GM19452 (cell line): ENCODE data around the gene ARHGAP18.

Experiments
- ATAC-seq: cut with Tn5 transposase; IDR thresholded peaks from one replicate; pipeline ENCODE4 v1.9.1; 2021; ENCODE audit not compliant: unreplicated experiment

ARHGAP18 gene

DNA sequence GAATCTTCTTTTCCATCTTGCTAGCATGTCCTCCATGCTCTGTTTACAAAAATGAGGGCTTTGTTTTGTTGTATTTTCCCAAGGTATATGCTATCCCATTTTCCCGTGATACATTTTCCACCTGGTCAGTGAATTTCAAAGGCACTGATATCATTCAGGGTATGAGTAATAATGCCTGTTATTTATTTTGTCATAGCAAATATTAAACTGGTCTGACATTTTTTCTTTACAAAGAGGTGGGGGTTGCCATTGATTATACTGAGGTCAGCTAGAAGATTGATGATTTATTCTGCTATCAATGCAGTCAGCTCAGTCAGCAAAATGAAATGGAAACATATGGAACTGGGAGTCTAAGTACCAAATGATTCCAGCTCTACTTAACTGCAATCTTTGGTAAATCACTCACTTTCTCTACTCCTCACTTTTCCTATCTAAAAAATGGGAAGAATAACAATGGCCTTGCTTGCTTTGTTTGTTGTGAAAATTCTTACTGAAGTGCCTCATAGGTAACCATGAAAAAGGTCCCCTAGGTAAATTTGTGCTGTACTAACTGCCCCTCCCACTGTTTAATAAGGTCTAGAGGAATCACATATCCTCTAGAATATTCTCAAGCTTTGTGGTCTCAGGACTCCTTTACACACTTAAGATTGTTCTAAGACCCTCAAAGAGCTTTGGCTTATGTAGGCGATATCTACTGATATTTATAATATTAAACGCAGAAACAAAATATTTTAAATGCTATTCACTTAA is 64.0 kb downstream of the ARHGAP18 start:
- no peak for ATAC-seq

DNA sequence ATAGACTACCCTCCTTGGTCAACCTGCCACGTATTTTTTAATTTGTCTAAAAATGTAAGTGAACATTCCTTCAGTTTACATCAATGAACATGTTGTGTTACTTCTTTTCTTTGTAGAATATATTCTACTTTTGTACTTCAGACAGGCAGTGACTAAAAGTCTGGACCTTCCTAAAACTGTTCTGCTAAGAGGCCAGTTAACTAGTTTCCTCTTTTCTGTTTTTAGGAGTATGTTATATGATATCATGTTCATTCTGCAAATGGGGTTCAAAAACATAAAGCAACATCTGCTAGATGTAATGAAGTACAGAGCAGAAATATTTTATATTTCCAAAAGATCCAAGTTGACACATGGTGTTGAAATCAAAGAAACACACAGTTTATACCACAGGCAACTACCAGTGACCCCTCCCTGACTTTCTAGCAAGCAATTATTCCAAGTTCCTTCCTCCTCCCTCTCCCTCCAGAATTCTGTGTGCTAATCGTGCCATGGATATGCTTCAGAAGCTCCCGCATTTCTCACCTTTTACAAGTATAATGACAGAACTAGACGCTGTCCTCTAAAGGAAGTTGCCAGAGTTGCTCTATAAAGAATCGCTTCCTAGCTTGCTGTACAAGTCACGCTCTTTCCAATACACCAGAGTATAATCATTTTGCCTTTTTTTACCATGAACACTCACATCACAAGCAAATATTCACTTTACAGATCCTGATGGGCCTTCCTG is 64.7 kb downstream of the ARHGAP18 start:
- ATAC-seq = no peak

DNA sequence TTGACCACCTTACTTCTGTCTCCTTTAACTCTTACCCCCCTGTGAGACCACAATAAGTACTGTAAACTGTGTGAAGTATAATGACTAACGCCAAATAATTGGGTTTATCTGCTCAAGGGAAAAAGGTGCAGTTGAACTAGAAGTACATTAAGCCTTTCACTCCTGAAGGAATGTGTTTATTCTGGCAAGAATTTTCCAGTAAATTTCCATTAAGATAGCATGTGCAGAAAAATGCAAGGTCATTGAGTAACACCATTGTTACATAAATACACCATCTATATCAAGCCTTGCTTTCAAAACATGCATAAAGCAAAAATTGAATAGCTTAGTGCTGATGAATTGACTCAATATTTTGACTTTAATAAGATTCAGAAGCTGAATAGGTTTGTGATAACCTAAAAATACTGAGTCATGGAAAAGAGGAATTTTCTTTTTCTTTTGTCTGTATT is 65.4 kb downstream of the ARHGAP18 start:
- ATAC-seq = no peak

DNA sequence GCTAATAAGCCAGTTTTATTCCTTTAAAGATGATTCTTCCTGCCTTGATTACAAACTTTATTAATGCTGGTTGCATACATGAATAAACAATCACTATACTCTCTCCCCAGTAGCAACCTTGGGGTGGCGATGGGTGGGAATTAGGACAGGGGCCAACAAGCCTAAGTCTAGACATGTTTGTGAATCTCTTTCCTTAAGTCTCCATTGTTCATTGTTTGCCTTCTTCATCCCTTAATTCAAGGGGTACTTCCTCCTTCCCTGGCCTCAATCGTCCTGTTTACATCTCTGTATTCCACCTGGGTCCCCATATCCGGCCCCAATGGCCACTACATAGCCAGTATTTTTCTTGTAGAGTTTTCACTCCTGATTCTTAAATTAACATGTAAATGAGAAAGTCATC is 66.0 kb downstream of the ARHGAP18 start:
- ATAC-seq = no peak

DNA sequence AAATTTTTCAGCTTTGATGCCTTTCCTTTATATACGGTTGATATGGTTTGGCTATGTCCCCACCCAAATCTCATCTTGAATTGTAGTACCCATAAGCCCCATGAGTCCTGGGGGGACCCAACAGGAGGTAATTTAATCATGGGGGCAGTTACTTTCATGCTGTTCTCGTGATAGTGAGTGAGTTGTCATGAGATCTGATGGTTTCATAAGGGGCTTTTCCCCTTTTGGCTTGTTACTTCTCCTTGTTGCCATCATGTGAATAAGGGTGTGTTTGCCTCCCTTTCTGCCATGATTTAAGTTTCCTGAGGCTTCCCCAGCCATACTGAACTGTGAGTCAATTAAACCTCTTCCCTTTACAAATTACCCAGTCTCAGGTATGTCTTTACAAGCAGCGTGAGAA is 66.8 kb downstream of the ARHGAP18 start:
- no peak for ATAC-seq

DNA sequence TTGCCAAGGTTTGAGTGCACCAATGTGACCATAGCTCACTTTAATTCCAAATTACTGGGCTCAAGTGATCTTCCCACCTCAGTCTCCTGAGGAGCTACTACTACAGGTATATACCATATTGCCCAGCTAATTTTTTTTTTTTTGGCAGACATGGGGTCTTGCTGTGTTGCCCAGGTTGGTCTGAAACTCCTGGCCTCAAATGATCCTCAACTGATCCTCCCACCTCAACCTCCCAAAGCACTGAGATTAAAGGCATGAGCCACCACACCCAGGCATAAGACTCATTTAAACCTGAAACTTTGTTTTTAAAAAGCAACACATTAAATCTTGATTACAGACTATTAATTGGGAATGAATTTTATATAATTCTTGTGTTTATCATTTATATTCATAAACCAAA is 67.7 kb downstream of the ARHGAP18 start:
- ATAC-seq = no peak

DNA sequence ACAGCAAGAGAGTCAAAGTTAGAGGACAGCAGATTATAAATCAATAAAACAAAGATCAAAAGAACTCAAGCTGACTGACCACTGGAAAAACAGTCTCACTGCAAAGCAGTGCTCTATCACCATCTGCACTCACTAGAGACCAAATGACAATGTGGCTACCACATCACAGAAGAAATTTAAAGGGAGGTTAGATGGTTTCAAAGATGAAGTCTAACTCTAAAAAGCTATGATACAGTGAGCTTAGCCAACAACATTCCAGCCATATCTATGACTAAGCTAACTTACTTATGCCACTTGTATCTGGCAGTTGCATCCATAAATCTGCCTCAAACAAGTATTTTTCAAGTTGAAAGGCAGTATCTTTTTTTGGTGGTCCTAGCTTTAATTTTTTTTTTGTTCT is 68.6 kb downstream of the ARHGAP18 start:
- ATAC-seq = no peak

DNA sequence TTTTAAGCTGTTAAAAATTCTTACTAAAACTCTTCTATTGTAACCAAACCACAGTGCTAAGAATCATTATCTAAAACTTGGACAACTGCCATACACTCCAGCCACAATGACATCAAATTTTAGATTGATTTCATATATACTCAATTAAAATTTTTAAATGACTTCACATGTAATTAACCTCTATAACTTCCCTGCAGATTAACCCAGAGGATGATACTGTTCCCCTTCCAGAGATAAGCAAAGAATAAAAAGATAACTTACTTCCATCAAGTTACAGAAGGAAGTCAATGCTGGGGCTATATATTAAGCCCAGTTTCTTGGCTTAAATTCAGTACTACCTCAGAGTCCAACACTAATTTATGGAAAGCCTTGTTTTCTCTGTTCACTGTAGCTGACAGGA is 71.3 kb downstream of the ARHGAP18 start:
- ATAC-seq = no peak

DNA sequence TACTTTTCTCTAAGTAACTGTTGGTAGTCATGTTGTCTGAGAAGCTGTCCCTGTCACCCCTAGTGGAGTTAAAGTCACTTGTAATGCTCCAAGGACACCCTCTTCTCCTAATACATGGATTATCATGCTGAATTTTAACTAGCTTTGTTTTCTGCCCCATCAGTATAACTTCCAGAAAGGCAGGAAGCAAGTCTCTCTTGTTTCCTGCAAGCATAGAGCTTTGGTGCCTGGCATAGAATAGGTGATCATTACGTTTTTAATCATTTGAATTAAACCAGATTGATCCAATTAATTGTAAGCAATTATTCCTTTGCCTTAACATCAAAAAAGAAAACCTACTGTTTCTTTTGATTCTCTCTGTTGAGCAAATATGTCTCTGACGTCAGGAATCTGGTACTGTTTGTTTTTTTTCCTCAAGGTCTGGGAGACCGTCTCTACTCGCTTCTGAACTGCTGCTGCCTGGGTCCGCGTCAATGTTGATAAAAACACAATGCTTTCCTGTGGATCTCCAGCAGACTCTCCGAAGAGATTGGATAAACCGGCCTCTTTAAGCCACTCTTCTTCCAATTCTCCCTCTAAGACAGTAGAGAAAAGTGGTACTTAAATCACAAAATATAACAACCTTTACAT is 71.8 kb downstream of the ARHGAP18 start:
- no peak for ATAC-seq

DNA sequence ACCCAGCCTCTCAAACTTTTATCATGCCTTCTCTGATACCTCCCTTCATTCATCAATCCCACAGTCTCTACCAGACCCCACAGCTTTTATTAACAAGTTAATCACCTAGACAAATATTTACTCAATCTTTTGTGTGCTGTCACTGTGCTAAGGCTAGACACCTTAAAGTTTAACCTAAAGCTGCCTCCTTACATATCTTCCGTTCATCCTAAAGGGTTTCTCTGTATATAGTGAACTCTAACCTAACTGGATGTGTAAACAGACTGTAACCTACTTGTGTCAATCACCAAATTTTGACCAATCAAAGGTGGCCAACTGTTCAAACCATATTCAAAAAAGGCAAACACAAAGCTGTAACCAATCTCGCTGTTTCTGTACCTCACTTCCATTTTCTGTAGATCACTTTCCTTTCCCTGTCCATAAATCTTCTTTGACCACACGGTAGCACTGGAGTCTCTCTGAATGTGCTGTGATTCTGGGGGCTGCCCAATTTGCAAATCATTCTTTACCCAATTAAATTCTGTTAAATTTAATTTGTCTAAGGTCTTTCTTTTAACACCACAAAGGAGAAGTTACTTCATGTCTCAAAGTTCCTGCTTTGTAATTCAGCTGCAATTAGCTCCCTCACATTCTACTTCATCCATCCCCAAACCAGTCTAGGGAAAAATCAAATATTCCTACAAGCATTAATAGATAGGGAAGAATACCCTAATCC is 72.5 kb downstream of the ARHGAP18 start:
- no peak for ATAC-seq

DNA sequence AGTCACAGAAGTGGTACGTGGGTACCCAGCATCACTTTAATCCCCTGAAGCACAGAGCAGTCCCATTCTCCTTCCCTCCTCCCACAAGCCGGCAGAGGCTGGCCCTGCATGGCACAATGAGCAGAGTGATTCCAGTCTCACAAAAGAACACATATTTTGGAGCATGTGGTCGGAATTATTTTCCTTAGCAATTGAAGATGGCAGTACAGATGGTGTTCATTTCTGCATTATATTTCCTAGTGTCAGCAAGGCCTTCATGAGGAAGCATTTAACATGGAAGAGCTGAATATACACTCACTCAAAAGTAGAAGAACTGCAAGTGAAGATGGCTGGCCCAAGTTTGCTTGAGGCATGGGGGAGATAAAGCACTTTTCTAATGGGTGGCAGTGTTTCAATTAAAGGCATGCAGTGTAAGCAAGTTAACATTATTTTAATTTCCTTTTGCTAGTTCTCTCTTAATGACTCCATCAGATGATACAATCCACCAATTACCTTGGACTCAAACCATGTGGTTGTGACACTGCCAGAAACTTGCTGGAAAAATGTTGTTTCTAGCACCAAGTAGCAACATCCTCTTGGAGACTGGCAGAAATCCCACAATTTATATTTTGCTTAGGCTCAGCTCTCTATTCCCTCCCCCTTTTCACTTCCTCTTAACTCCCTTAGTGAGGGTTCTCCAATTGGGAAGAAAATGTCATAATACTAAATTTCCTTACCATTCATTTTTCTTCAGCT is 74.4 kb downstream of the ARHGAP18 start:
- ATAC-seq = no peak

DNA sequence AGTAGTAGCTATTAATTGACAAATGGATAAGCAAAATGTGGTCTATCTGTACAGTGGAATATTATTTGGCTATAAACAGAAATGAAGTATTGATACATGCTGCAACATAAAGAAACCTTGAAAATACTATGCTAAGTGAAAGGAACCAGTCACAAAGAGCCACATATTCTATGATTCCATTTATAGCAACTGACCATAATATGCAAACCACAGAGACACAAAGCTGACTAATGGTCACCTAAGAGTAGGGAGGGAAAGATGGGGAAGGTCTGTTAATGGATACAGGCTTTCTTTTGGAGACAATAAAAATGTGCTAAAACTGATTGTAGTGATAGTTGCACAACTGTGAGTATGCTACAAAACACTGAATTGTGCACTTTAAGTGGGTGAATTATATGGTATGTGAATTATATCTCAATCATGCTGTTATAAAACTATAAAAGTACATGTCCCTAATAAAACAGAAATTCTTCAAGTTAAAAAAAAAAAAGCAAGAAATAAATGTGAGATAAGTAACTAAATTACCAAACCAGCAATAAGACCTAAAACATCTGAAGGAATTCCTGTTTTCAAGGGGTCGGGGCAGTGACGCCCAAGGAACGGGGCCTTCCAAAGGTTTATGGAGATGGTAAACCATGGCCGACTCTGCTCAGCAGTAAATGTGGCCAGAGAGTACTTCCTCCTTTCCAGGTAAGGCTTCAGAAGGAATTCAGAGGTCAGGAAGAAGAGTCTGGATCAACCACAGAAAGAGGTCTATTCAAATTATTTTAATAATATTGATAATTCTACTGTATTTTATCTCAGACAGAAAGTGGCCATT is 75.4 kb downstream of the ARHGAP18 start:
- peak; percentile 53 for ATAC-seq

DNA sequence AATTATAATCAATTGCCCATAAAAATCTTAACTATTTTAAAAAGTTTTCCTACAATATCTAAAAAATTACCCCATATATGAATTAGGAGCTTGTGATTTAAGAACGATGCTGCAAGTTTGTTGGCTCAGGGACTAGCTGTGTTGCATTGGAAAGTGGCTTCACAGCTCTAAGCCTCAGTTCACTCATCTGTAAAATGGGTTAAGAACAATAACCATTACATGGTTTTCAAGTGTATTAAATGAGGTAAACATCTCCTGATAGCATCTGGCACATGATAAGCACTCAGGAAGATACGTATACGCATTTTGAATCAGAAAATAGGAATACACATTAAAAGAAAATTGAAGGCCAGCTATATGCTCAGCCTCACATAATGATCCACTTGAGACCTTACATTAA is 76.4 kb downstream of the ARHGAP18 start:
- ATAC-seq = no peak

DNA sequence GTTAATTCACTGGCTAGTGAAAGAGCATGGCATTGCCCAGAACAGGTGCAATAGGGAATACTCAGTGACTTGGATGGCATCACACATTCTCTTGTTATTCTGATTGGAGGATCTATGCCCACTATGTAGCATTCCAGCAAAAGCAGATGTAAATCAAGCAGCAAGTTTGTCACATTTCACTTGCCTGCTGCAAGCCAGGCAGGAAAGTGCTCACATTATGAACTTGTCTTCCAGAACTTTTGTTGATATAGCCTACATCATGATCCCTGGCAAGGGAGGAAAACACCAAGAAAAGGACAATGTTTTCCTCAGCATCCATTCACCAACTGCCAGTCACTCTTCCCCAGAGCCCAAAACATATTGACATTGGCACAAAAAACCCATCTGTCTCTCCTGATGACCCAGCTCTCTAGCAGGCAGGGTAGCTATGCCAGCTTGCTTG is 77.8 kb downstream of the ARHGAP18 start:
- no peak for ATAC-seq

DNA sequence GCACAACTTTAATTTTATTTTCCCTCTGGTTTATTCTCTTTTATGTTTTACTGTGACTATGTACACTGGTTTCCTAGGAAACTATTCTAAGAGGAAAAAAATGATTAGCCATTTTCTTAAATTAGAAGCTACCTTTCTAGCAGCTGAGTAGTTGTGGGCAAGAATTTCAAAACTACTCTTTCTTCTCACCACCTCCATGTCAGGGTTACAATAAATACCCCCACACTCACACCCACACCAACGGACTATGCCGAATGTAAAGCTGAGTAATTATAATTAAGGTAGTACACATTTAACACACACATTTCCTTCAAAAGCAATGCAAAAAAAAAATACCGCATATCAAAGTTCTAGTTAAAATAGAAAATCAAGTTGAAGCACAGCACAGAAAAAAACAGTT is 78.9 kb downstream of the ARHGAP18 start:
- no peak for ATAC-seq

DNA sequence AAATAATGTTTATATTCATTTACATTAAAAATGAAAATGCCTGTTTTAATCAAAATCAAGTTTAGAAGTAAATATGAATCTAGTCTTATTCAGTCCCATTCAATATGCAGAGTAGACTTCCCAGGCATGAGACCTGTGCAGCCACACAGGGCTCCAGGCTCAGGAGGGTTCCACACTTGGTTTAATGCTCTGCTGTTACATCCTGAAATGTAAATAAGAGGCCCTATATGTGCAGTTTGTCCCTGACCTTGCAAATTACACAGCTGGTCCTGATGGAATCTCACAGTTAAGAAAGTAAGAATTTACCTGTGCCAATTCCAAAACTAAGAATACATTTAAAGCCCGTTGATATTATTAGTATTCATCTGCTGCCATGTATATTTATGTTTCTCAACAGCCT is 79.4 kb downstream of the ARHGAP18 start:
- no peak for ATAC-seq

DNA sequence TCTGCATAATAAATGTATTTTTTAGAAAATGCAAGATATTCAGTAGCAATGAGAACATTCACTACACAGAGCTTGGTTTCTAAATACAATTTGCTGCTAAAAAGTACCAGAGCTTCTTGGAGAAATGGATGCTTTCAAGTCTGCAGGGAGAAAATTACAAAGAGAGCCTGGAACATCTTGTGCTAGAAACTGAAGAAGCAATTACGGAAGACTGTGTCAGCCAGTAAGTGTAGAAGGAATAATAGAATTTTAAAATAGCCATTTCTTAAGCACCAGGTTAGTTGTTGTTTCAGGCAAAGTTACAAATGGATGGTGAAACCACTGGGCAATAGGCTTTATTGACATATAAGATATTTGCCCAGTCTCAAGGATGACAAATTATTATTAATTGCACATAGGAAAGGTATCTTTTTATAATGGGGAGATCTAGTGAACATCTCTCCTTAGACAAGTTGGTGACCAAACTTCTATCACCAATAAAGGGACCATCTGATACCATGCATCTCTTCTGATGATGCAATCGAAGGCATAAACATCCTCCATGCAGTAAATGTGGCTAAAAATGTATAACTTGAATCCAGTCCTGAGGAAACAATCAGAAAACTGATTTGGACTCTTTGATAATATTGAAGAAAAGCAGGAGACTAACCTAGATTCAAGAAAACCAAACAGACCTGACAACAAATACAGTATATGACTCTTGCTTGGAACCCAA is 81.7 kb downstream of the ARHGAP18 start:
- ATAC-seq = no peak

DNA sequence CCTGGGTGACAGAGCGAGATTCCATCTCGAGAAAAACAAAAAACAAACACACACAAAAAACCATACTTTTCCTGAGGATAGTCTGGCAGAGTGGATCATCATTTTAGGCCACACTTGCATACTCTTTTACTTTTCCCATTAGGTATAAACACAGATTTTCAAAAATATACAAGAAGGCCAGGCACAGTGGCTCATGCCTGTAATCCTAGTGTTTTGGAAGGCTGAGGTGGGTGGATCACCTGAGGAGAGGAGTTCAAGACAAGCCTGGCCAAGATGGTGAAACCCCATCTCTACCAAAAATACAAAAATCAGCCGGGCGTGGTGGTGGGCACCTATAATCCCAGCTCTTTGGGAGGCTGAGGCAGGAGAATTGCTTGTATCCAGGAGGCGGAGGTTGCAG is 85.5 kb downstream of the ARHGAP18 start:
- no peak for ATAC-seq

DNA sequence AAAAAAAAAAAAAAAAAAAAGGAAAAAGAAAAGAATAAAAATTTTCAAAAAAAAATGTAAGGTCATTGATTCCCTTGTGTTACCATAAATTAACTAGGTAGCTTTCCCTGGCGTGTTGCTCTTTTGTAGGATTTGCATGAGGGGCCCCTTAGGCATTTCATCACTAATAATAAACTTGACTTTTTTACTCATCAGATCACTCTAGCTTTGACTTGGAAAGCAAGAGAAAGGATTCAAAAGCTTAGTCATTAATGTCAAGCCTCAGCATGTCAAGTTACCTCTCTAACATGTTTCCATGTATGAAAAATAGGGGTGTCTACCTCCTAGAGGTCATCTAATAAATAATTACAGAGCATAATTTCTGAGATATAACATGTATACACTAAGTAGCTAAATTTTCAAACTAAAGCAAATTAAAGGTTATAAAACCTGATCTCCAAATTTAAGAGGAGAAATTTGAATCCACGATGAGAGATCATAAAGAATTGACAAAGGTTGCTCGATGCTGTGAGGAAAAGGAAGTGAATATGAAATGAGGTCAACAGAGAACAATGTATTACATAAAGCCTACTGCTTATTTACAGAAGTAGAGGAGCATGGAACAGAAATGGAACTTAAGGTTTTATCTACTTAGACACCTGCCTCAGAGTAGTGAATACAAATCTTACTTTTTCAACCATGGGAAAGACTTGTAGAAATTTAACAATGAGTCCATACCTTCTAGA is 86.8 kb downstream of the ARHGAP18 start:
- ATAC-seq = peak; percentile 50
